Hepatocyte (in vitro differentiated cells): ENCODE results near the gene MTMR3. TPM values are rescaled to one million over a fixed set of nuclear protein-coding genes. Genes with fewer than 3 reads are reported as not detected.

Experiments
- DNase-seq: peaks from one replicate; pipeline ENCODE4 v3.0.0-alpha.2; 2016; ENCODE audit warnings: low spot score
- H2AFZ ChIP-seq: fragments of 200-600 bp; sonication (generic); 2 replicates; pipeline ENCODE4 v1.6.0; 2016; ENCODE audit warnings: antibody characterized with exemption, mild to moderate bottlenecking
- H3K27ac ChIP-seq: fragments of 200-600 bp; sonication (generic); 2 replicates; pipeline ENCODE4 v1.5.1; 2016; ENCODE audit warnings: mild to moderate bottlenecking
- H3K27me3 ChIP-seq: fragments of 200-600 bp; sonication (generic); 2 replicates; pipeline ENCODE4 v1.6.1; 2016
- H3K36me3 ChIP-seq: fragments of 200-600 bp; sonication (generic); replicated peaks from 2 replicates; pipeline ENCODE4 v1.5.1; 2016; ENCODE audit warnings: low read depth; ENCODE audit not compliant: insufficient read depth
- H3K4me1 ChIP-seq: fragments of 200-600 bp; sonication (generic); 2 replicates; pipeline ENCODE4 v1.5.1; 2016; ENCODE audit warnings: mild to moderate bottlenecking, moderate library complexity; ENCODE audit not compliant: insufficient read depth
- H3K4me2 ChIP-seq: fragments of 200-600 bp; sonication (generic); 2 replicates; pipeline ENCODE4 v1.6.0; 2016
- H3K4me3 ChIP-seq: fragments of 200-600 bp; sonication (generic); 2 replicates; pipeline ENCODE4 v1.5.1; 2016; ENCODE audit warnings: mild to moderate bottlenecking
- H3K79me2 ChIP-seq: fragments of 200-600 bp; sonication (generic); 2 replicates; pipeline ENCODE4 v1.6.0; 2017; ENCODE audit warnings: mild to moderate bottlenecking
- H3K9me2 ChIP-seq: fragments of 200-600 bp; sonication (generic); replicated peaks from 2 replicates; pipeline ENCODE4 v1.6.0; 2017; ENCODE audit warnings: mild to moderate bottlenecking; ENCODE audit not compliant: insufficient read depth
- H3K9me3 ChIP-seq: fragments of 200-600 bp; sonication (generic); 2 replicates; pipeline ENCODE4 v1.5.1; 2016; ENCODE audit warnings: low read depth, mild to moderate bottlenecking
- H4K20me1 ChIP-seq: fragments of 200-600 bp; sonication (generic); 2 replicates; pipeline ENCODE4 v1.6.0; 2016; ENCODE audit warnings: mild to moderate bottlenecking; ENCODE audit not compliant: insufficient read depth, poor library complexity, severe bottlenecking
- EZH2 ChIP-seq: fragments of 200-600 bp; sonication (generic); IDR thresholded peaks from 2 replicates; pipeline ENCODE4 v1.6.1; 2016; ENCODE audit warnings: antibody characterized with exemption, mild to moderate bottlenecking, borderline replicate concordance
- EZH2phosphoT487 ChIP-seq: fragments of 200-600 bp; sonication (generic); IDR thresholded peaks from one replicate; pipeline ENCODE4 v1.6.1; 2018; ENCODE audit warnings: antibody characterized with exemption, mild to moderate bottlenecking, low read depth, moderate library complexity; ENCODE audit not compliant: unreplicated experiment, severe bottlenecking
- WGBS: methylation state at CpG from one replicate; pipeline ENCODE4 v1.1.6; 2016; ENCODE audit warnings: low lambda C conversion rate; ENCODE audit errors: missing lambda C conversion rate; 5-methylcytosine and 5-hydroxymethylcytosine counted together
- microRNA-seq: library from miRNA; unstranded; fragments of <30 nt; microRNA quantifications from one replicate; pipeline ENCODE4, GENCODE V29; 2017
- polyA plus RNA-seq: library from polyadenylated mRNA; unstranded; fragments of >200 nt; fragmentation: Nextera tagmentation; extraction: Ambion mirVana; gene quantifications from 2 replicates; pipeline ENCODE4 v1.2.1, GENCODE V29; 2016
- small RNA-seq: library from RNA; depleted of rRNA; stranded (forward); fragments of <200 nt; gene quantifications from one replicate; pipeline ENCODE3, GENCODE V24; 2014
- total RNA-seq: library from RNA; depleted of rRNA; stranded (reverse); fragments of >200 nt; gene quantifications from 2 replicates; pipeline ENCODE4 v1.2.3, GENCODE V29; 2014
- TF ChIP-seq, protein P1 (sequence below): fragments of 200-600 bp; sonication (generic); IDR thresholded peaks from 2 replicates; pipeline ENCODE4 v1.5.1; 2016; ENCODE audit warnings: antibody characterized with exemption, mild to moderate bottlenecking; ENCODE audit not compliant: poor library complexity

The MTMR3 gene
- total and polyA plus RNA-seq, 2 experiments from 2014 or later = 16.2 to 42.7 TPM

DNA sequence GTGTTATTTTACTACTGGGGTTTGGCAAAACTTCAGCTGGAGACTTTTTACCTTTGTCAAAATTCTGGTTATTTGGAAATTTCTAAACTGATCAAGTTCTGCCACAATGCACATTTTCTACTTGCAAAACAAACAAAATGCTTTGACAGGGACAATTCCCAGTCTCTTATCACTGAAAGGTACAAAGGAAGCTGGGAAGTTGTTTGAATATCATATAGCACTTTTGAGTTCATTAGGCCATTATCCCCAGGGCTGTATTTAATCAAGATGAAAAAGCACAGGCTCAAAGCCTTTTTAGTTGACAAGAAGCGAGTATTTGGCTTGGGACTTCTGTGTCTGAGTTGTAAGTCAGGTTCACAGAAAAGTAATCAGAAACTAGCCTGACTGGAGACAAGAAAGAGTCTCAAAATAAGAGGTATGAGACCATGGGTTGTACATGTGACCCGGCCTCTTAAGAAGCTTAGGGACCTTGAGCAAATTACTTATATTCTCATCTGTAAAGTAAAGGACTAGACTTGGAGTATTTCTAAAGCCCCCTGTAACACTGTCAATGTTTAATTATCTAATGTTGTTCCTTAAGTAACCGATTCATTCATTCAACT is 194.4 kb downstream of the MTMR3 start:
- Histone ChIP-seq H3K4me1 (peaks cover 9% of the 10 kb centered on the region), H2AFZ (no peak overlapping the region), H3K36me3 (no peaks in the 10 kb centered on the region), H3K27ac (peak overlapping the region; percentile 36), H3K27me3 (peaks cover 6% of the 10 kb centered on the region), H3K9me2 (no peaks in the 10 kb centered on the region), H3K4me2 (peak overlapping the region; percentile 22), H3K9me3 (no peaks in the 10 kb centered on the region), H3K4me3 (no peak overlapping the region), H3K79me2 (no peaks in the 10 kb centered on the region), H4K20me1 (no peaks in the 10 kb centered on the region)
- WGBS = 40% methylated on average over 3 of the region's 3 CpGs
- peak; percentile 35 for DNase-seq
- TF ChIP-seq EZH2 = no peak
- TF ChIP-seq, protein P1, sequence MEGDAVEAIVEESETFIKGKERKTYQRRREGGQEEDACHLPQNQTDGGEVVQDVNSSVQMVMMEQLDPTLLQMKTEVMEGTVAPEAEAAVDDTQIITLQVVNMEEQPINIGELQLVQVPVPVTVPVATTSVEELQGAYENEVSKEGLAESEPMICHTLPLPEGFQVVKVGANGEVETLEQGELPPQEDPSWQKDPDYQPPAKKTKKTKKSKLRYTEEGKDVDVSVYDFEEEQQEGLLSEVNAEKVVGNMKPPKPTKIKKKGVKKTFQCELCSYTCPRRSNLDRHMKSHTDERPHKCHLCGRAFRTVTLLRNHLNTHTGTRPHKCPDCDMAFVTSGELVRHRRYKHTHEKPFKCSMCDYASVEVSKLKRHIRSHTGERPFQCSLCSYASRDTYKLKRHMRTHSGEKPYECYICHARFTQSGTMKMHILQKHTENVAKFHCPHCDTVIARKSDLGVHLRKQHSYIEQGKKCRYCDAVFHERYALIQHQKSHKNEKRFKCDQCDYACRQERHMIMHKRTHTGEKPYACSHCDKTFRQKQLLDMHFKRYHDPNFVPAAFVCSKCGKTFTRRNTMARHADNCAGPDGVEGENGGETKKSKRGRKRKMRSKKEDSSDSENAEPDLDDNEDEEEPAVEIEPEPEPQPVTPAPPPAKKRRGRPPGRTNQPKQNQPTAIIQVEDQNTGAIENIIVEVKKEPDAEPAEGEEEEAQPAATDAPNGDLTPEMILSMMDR = no peak
- no peak for TF ChIP-seq EZH2phosphoT487

DNA sequence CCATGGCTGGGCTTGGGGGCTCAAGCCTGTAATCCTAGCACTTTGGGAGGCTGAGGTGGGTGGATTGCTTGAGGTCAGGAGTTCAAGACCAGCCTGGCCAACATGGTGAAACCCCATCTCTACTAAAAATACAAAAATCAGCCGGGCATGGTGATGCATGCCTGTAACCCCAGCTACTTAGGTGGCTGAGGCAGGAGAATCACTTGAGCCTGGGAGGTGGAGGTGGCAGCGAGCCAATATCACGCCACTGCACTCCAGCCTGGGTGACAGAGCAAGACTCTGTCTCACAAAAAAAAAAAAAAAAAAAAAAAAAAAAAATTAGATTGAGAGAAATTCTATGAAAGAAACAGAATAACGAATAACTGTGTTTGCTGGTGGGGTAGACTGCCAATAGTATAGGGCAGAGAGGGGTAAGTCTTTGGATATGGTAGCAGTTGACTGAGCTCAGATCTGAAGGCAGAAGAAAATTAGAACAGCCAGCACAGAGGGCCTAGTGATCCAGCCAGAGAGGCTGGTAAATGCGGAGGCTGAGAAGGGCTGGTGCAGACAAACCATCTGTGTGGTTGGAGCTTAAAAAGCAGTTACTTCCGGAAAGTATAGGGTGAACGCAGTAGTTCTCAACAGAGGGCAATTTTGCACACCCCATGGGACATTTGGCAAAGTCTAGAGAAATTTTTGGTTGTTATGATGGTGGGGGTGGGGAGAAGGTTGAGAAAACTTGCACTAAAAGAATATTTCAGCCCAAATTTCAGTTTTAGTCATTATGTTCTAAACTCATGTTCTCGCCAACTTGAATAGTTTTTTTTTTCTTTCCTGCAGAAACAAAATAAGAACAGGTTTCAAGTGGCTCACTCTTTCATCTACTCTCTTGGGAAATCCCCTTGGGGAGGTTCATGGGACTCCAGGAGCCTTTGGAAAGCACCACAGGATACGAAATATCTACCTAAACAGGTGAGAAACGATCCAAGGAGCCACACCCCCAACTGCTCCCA is 195.6 kb downstream of the MTMR3 start:
- no peak overlapping the region for H2AFZ ChIP-seq
- 82% methylated on average over 10 of the region's 10 CpGs for WGBS
- H3K4me1 ChIP-seq = peaks cover 9% of the 10 kb centered on the region
- H4K20me1 ChIP-seq = no peaks in the 10 kb centered on the region
- no peaks in the 10 kb centered on the region for H3K9me3 ChIP-seq
- no peaks in the 10 kb centered on the region for H3K9me2 ChIP-seq
- no peak for TF ChIP-seq EZH2
- no peak overlapping the region for H3K4me2 ChIP-seq
- no peak overlapping the region for H3K4me3 ChIP-seq
- DNase-seq = peak; percentile 10
- H3K27me3 ChIP-seq = peaks cover 6% of the 10 kb centered on the region
- H3K27ac ChIP-seq = peak overlapping the region; percentile 36
- H3K36me3 ChIP-seq = no peaks in the 10 kb centered on the region
- no peaks in the 10 kb centered on the region for H3K79me2 ChIP-seq

DNA sequence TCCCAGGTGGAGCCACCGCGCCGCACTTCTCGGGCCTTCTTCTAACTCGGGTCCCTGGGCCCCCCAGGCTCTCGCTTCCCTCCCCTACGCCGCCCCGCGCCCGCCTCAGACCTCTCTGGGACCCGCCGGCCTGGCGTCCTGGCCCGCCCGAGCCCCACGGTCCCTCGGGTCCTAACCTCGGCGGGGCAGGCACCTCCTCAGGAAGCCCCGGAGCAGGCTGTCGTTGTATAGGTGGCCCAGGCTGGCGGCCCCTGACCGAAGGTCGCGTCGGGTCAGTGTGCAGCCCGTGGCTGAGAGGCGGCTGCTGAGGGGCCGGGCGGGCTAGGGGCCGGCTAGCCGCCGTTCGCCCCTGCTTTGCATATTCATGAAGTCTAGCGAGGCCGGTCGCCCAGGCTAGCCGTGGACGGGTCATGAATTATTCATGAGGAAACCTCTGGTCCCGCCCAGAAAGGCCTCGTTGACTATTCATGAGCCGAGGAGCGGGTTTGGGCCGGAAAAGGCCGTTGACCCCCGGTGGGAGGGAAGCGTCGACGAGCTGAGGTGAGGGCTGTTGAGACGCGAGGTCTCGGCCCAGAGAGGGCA is 197.1 kb downstream of the MTMR3 start, which contains the start of gene HORMAD2:
Gene HORMAD2 (plus strand): TSS at position 513 of the 582 bp plus-strand sequence. CDS start 13,489 bp downstream, outside the sequence.
- H2AFZ ChIP-seq = peak within 1 kb of the TSS; percentile 76
- peak; percentile 70 for DNase-seq
- 31% methylated on average over 52 of the region's 53 CpGs for WGBS
- no peaks in the 10 kb centered on the region for H3K36me3 ChIP-seq
- H4K20me1 ChIP-seq = no peaks in the 10 kb centered on the region
- TF ChIP-seq EZH2 (no peak), EZH2phosphoT487 (no peak)
- TF ChIP-seq, protein P1 = no peak
- no peaks in the 10 kb centered on the region for H3K9me3 ChIP-seq
- peaks cover 9% of the 10 kb centered on the region for H3K4me1 ChIP-seq
- H3K27me3 ChIP-seq = peaks cover 6% of the 10 kb centered on the region
- no peaks in the 10 kb centered on the region for H3K79me2 ChIP-seq
- H3K4me3 ChIP-seq = no peak within 1 kb of the TSS
- H3K9me2 ChIP-seq = no peaks in the 10 kb centered on the region
- H3K27ac ChIP-seq = no peak within 1 kb of the TSS
- peak within 1 kb of the TSS; percentile 82 for H3K4me2 ChIP-seq

Small RNA genes lying within 50 kb of the gene (microRNA-seq; reads per million reads assigned to microRNA genes)
- 2.2 reads per million for gene MIR6818

Small RNA genes lying within 50 kb of the gene (small RNA-seq; reads per million reads assigned to genes)
- gene MIR6818 (not detected), gene RNU6-331P (not detected)

Other genes with a start within 250 kb of the MTMR3 start
- gene CABP7, start 163.2 kb upstream of the MTMR3 start, total RNA-seq = 0.44 TPM in 1 of 2 replicates, not detected in the other
- 0.13 and 0.16 TPM in 2 replicates for gene CABP7, start 163.2 kb upstream of the MTMR3 start, polyA plus RNA-seq
- gene ZMAT5, start 116.2 kb upstream of the MTMR3 start, total RNA-seq = 18.2 and 25.7 TPM in 2 replicates
- 29.0 and 38.5 TPM in 2 replicates for gene ZMAT5, start 116.2 kb upstream of the MTMR3 start, polyA plus RNA-seq
- 120 and 122 TPM in 2 replicates for gene UQCR10, start 115.8 kb upstream of the MTMR3 start, total RNA-seq
- 387 and 414 TPM in 2 replicates for gene UQCR10, start 115.8 kb upstream of the MTMR3 start, polyA plus RNA-seq
- 25.9 and 26.2 TPM in 2 replicates for gene ASCC2, start 44.9 kb upstream of the MTMR3 start, total RNA-seq
- gene ASCC2, start 44.9 kb upstream of the MTMR3 start, polyA plus RNA-seq = 54.2 and 54.8 TPM in 2 replicates
- gene HORMAD2, start 197.3 kb downstream of the MTMR3 start, total RNA-seq = not detected in 2 replicates
- not detected in 2 replicates for gene HORMAD2, start 197.3 kb downstream of the MTMR3 start, polyA plus RNA-seq